DMS53 (cell line): Measurements from ENCODE around the gene RALY.
A peak's percentile ranks its signal among the peaks of the same experiment; 100 is the strongest.

Source experiments
- DNase-seq: peaks from one replicate; lab custom pipeline; 2025; lab: John Stamatoyannopoulos, UW

The RALY gene

DNA sequence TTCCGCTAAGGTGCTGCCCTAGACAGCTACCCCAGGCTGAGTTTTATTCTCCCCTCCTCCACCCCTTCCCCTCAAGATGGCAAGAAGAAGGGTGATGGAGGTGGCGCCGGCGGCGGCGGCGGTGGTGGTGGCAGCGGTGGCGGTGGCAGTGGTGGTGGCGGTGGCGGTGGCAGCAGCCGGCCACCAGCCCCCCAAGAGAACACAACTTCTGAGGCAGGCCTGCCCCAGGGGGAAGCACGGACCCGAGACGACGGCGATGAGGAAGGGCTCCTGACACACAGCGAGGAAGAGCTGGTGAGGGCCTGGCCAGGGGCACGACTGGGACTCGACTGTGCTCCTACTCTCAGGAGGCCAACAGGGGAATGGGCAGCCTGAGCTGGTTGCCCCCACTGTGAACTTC lies 83.2 kb downstream of the RALY start:
- no peak for DNase-seq

DNA sequence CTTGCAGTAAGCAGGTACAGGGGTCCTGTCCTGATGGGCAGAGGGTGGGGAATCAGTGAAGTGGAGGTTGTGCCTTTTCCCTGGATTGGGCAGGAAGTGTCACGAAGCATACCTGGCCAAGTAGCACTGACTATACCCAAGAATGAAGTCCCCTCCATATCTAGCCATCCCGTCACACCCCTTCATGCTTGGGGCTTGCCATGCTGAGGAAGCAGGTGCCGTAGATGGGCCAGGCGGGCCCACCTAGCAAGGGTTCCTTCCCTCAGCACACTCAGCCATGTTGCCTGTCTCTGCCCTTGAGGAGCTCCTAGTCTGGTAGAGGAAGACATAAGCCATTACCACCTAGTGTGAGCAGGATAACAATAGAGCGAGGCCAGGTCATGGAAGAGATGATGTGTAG lies 84.8 kb downstream of the RALY start:
- no peak for DNase-seq

DNA sequence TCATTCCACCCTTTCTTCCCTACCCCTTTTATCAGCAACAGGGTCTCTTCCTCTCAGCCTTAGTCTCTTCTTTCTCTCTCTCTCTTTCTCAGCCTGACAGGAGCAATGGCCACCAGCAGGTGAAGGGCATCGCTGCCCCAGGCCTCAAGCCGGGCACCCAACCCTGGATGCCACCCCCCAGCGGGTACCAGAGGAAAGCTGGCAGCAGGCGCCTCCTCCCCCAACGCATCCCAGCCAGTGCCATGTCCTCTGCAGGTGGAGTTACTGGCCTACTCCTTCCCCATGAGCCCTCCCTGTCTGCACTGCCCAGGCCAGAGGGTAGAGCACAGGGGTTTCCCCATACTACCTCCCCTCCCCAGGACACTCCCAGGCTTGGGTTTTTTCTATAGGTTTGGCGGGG lies 86.1 kb downstream of the RALY start:
- DNase-seq: no peak

DNA sequence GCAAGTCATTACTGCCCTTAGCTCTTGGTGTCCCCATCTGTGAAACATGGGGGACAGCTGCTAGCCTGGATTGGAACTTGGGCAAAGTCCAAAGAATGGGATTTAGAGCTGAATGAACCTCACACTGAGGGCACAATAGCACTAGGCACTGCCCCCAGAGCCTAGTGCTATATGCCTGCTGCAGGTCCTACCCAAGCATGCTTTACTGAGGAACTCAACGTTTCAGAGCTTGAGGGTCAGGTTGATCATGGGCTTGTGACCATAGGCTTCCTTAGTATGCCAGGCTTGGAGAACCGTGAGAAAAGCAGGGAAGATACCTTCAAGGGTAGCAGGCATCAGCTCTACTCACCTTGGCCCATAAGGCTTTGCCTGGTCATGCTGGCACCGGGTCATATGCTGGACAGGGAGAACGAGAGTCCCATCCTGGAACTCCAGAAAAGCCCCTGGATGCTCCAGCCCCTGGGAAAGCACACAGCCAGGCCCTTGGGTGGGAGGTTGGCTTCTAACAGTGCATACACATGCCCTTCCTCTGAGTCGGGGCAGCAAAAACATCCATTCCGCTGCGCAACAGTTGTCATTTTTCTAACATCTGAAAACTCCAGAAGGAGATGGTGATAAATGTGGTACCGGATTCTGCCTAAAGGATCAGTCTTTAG lies 88.6 kb downstream of the RALY start:
- DNase-seq: no peak

DNA sequence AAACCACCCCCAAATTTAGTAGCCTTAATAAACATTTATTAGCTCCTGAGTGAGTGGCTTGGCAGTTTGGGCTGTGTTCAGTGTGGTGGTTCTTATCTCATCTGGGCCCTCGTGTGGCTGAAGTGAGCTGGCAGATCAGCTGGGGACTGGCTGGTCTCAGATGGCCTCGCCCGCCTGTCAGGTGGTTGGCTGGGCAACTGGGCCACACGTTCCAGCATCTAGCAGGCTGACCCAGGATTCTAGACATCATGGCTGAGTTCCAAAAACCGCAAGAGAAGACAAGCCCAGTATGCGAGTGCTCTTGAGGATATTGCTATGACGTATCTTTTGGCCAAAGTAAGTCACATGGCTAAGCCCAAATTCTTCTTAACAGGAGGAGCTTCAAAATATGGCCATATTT lies 89.4 kb downstream of the RALY start:
- no peak for DNase-seq

DNA sequence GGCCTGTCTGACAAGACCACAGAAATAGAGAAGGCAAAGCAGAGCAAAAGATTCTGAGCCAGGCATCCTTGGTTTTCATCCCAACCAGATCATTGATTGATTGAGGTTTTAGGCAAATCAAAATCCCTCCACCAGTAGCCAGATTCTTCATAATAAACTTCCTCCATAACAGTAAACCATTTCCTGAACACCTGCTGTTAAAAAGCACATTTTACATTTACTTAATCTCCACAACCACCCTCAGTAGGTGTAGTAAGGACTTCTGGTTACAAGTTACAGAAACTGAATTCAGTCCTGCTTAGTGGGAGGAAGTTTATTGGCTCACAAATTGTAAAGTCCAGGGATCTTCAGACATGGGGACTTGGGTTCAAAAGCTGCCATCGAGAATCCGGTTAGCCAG lies 90.1 kb downstream of the RALY start:
- DNase-seq: no peak

DNA sequence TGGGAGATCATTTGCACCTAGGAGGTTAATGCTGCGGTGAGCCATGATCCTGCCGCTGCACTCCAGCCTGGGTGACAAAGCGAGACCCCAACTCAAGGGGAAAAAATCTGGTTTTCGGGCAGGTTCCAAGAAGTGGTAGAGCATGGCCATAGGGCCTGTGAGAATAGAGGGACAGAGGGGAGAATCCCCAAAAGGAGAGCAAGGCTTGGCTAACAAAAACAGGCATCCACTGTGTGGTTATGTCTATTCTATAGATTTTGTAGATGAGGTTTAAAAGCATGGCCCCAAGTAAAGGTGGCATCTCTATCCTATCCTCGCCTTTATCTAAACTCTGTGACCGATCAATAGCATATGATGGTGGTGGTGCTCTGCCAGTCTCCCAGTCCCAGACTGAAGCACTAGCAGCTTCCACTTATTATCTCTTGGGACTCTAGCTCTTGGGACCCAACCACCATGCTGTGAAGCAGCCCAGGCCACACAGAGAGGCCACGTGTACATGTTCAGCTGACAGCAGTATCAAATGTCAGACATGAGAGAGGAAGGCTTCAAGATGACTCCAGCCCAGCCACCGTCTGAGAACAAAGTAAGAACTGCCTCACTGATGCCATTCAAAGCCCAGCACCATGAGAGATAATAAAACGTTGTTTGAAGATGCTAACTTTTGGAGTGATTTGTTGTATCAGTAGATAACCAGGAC lies 90.7 kb downstream of the RALY start:
- DNase-seq: peak; percentile 49

DNA sequence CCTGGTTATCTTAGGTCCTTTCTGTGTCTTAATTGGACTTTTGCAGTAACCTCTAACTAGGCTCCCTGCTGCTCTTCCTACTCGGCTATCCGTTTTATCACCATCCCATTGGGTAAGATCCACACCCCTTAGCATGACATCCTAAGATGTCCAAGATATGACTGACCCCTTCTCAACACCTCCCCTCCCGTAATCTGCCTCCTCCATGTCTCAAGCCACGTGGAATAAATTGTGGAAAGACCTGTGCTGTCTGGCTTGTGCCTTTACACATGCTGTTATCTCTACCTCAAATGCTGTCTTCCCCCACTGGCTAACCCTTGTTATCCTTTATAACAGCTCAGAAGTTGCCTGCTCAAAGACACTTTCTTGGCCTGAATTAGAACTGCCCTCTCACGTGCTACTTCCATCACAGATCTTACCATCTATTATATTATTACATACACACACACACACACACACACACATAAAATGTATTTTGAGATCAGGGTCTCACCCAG lies 91.9 kb downstream of the RALY start:
- no peak for DNase-seq

DNA sequence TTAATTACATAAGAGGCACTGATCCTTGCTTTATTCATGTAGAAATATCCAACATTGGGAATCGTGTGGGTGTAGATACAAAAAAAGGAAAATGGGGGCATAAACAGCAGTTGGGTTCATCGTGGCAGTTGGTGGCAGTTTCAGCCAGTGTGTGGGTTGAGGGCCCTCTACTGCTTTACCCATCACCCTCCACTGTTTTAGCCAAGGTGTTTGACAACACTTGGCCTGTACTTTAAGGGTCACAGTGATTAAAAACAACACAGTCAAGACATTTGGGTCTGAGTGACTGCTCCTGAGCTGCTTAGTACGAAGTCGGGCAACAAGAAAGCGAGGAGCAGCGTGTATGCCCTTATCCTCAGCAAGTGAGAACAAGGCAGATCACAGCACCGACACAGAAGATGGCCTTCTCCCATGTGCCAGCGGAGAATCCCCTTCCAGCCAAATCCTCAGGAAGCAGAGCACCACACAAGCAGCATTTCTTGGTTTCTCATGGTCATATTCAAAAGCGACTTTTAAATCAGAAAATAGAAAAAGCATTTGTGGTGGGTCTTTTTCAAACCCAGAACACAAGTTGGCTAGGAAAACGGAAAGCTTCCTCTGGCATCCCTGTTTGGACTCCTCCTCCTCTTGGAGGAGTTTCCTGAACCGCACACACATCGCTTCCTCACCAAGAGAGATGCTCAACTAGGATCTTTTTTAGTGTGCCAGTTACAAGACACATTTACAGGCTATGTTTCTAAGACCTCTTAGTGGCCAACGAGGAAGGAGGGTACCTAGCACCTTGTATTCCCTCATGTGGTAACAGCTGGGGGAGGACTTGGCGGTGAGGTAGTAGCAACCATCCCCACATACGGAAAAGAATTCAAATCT lies 94.8 kb downstream of the RALY start:
- no peak for DNase-seq

DNA sequence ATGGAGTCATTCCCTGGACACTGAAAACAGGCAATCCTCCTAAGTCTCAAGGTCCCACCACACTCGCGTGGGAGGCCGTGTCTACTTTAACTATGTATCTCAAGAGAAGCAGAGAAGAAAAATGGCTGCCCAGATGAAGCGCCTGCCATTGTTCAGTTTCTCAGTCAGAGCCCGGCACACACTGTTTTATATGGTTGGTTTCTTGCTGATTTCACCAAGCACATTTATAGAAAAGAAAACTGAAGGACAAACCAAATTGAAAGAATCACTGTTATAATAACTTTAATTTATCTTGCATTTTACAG lies 95.4 kb downstream of the RALY start:
- DNase-seq: no peak

DNA sequence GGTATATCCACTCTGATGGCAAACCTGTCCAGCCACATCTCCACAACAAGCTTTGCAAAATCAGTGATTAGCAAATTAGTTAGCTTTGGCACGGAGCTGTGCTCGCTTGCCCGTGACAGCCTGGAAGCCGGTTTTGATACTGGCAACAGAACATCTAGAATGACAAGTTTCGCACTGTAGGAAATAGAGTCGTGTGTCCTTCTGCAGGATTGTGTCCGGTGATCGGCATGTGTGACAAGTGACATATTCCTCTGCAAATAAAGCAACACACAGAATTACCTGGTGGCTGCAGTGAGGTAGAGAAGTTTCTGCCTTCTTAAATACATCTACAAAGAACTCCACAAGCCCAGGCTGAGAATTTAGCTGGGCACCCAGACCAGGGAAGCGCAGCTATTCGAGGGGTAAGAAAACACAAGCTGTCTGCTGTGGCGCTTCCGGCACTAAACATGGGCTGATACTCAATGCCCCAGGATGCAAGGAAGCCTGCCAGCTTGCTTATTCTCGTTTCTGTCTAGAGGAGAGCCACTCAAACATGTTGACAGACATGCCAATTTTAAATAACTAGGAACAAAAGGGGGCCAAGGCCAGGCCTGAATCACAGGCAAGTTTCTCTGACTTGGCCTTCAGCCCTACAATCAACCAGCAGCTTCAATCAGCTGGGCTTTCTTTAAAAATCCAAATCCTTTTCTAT lies 96.1 kb downstream of the RALY start:
- no peak for DNase-seq

DNA sequence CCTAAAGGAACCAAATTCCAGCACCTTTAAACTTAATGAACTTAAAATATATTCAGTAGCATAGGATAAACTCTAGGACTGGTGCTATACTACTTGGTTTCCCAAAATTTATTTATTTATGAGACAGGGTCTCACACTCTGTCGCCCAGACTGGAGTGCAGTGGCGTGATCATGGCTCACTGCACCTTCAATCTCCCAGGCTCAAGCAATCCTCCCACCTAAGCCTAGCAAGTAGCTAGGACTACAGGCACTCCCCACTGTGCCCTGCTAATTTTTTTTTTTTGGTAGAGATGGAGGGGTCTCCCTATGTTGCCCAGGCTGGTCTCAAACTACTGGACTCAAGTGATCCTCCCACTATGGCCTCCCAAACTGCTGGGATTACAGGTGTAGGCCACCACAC lies 96.9 kb downstream of the RALY start:
- no peak for DNase-seq

DNA sequence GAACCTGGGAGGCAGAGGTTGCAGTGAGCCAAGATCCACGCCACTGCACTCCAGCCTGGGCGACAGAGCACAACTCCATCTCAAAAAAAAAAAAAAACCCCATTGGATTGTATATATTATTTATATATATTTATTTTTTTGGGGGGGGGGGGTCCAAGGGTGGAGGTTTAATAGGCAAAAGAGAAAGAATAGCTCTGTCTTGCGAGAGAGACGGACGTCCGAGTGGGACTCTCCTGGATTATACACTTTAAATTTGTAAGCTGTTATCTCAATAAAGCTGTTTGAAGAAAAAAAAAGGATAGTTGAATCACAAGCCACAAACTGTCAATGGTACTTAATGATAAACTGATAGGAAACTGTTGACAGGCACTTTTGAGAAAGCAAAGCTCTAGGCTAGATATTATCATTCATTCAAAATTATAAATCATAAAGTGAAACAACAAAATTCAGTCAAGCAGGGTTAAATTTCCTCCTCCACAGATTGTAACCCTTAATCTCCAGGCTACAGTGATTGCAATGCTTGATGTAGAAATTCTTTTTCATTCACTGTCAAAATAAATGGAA lies 98.0 kb downstream of the RALY start:
- DNase-seq: no peak

DNA sequence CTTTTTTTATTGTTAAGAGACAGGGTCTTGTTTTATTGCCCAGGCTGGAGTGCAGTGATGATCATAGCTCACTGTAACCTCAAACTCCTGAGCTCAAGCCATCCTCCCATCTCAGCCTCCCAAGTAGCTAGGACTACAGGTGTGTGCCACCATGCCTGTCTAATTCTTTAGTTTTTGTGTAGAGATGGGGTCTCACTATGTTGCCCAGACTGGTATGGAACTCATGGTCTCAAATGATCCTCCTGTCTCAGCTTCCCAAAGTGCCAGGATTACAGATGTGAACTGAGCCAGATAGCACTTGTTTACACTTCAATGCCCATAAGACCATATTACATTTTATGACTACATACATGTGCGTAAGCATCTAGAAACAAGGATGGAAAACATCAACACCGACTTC lies 100.2 kb downstream of the RALY start:
- no peak for DNase-seq

DNA sequence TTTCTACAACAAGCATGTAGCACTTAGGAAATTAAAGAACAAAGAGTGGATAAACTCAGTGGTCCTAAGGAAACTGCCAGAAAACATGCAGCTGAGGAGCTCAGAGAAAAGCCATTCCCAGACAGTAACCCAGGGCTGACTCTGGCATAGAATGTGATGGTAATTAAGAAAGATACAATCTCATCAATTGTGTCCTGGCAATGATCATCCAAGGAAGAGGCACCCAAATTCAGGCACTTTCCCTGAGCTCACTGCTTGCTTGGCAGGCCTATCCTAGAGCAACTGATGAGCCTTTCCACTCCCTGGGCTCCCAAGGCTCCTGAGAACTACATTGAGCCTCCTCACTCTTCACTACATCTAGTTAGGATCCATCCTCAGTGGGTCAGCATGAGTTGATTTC lies 102.1 kb downstream of the RALY start:
- no peak for DNase-seq

DNA sequence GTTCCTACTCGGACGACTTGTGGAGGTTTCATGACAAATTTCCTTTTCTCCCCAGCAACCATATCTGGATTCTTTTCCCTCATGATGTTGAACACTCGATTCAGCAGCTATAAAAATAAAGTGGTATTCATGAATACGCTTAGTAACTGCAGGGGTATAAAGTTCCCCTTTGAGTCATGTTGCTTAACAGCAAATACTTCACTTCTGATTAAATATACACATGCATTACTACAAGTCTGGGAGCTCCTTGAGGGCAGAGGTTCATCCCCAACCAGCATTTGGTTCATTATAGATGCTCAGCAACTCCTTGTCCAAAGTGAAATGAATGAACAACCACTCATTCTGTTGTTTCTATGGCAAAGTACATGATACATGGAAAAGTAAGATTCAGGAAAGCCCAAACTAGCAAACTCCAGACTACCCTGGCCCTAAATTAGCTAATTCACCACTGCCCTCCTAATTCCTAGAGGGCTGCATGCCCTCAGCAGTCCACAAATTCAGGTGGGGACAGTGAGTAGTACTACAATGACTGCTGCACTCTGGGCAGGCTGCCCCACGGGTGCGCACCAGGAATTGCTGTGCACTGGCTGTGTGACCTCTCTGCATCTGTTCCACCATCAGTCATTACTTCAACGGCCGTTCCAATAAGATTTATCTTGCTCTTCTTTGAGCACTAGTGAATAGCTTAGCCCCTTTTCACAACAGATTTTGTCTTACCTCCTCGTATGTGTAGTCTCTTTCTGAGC lies 103.2 kb downstream of the RALY start:
- DNase-seq: no peak

DNA sequence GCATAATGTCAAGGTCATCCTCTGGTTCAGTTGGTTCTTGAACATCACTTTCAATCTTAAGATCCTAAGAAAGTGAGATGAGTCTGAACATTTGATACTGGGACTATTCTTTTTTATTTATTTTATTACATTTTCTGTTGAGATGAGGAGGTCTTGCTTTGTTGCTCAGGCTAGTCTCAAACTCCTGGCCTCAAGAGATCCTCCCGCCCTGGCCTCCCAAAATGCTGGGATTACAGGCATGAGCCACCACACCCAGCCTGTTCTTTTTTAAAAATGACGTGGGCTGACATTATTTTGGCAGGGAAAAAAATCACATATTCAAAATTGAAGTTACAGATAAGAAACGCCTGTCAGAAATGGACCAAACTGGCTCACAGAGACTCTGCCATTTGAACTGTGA lies 104.9 kb downstream of the RALY start:
- DNase-seq: no peak

DNA sequence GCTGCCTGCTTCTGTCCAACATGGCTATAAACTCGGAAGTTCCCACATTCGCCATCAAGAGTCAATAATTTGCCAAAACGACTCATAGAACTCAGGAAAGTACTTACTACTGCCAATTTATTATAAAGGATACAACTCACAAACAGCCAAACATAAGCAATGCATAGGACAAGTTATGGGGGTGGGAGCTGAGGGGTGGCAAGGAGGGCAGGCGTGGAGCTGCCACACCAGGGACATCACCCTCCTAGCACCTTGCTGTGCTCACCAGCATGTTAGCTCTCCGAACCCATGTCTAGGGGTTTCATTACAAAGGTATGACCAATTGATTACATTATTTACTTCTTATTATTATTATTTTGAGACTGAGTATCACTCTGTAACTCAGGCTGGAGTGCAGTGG lies 106.0 kb downstream of the RALY start:
- DNase-seq: no peak

DNA sequence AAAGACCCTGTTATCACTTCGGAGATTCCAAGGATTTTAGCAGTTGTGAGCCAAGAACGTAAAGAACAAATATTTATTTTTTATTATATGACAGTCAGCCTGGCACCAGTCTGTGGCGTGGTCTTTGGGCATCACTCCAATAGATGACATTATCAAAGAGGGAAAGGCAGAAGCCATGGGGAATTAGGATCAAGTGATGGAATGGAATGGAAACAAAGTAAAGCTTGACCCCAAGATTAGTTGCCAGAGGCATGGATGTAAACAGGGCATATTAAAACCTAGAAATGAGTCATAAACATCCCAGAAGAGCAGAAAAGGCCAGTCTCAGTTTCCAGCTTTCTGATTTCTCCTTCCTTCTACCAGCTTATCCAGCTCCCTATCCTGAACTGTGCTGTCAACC lies 106.9 kb downstream of the RALY start:
- DNase-seq: no peak

DNA sequence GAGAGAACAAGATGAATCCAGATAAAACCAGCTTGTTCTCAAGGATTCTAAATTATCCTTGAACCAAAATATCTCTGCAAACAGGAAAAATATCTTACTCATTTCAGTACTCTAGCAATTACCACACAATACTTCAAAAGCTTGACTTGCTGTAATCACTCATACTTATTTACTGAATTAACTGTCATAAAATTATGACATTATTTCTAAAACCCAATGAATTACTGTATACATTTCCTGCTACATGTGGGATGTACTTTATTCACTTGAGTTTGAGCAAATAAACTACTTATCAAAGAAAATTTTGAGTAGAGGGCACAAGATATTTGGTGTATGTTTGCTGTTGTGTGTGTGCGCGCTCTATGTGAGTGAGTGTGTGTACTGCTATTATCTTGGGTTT lies 108.6 kb downstream of the RALY start:
- no peak for DNase-seq

DNA sequence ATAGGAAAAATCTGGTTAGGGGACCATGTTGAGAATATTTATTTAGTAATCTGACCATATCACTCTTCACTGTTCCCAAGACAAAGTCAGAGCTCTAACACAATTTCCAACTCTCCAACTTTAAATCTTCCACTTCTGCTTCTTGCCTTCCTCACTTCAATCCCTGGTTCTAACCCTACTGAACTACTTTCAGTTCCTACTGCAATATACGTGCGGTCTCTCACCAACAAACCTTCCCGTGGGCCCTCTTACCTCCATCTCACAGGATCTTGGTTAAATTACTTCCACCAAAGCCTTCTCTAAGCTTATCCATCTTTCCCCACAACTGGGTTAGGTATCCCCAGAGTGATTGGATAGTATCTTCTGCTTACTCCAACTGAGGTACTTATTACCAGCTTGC lies 110.3 kb downstream of the RALY start:
- no peak for DNase-seq
